Endothelial cell of umbilical vein (primary cell): Measurements from ENCODE around the gene TTLL13. TPM values are rescaled to one million over a fixed set of nuclear protein-coding genes. Genes with fewer than 3 reads are reported as not detected.

Experiments
- BruUV-seq: library from RNA; stranded (reverse); fragments of 400-500 nt; replicated peaks from 2 replicates; lab custom pipeline; 2021; lab: Mats Ljungman, UMichigan
- CTCF ChIA-PET: fragments of 300-600, 350-600 bp; sonication (Branson Sonifier 250); formaldehyde crosslinking; loops from one replicate; lab custom pipeline; 2021; ENCODE audit warnings: antibody characterized with exemption, inconsistent platforms; lab: Charles Lee
- POLR2A ChIA-PET: fragments of 300-600, 350-600 bp; sonication (Branson Sonifier 250); formaldehyde crosslinking; loops from one replicate; lab custom pipeline; 2021; ENCODE audit warnings: antibody characterized with exemption, inconsistent platforms; lab: Charles Lee
- DNase-seq: peaks from one replicate; pipeline ENCODE4 v3.0.0-alpha.2; 2011; ENCODE audit warnings: low read depth, low spot score
- FAIRE-seq: peaks from 2 replicates; lab custom pipeline; 2011; peaks lifted over from hg19 to GRCh38; lab: Jason Lieb, UNC
- H2AFZ ChIP-seq: 2 replicates; pipeline ENCODE4 v1.6.0; 2012; ENCODE audit warnings: low read depth, low read length, control low read depth, inconsistent platforms
- H3K27ac ChIP-seq: 2 replicates; pipeline ENCODE4 v1.5.1; 2011; ENCODE audit warnings: low read depth, mild to moderate bottlenecking, control low read depth, low read length, moderate library complexity; ENCODE audit not compliant: insufficient read depth
- H3K27me3 ChIP-seq, 2 experiments: 2 replicates each; pipeline versions ENCODE4 v1.6.0 to v1.6.1; 2011; ENCODE audit warnings: low read length in 2 of 2, mixed read lengths in 1 of 2; ENCODE audit not compliant: control insufficient read depth in 2 of 2, insufficient read depth in 2 of 2
- H3K36me3 ChIP-seq, 2 experiments: 2 replicates in 1 of 2; 3 replicates in 1 of 2; pipeline ENCODE4 v1.5.1; 2011; ENCODE audit warnings: low read length in 2 of 2, mild to moderate bottlenecking in 1 of 2, moderate library complexity in 1 of 2; ENCODE audit not compliant: control insufficient read depth in 2 of 2, insufficient read depth in 2 of 2; ENCODE audit errors: extremely low read depth in 1 of 2
- H3K4me1 ChIP-seq: 3 replicates; pipeline ENCODE4 v1.5.1; 2011; ENCODE audit warnings: mild to moderate bottlenecking, low read length; ENCODE audit not compliant: control insufficient read depth, insufficient read depth; ENCODE audit errors: extremely low read depth
- H3K4me2 ChIP-seq: 2 replicates; pipeline ENCODE4 v1.6.1; 2011; ENCODE audit warnings: low read length, control low read depth, mixed read lengths; ENCODE audit not compliant: insufficient read depth
- H3K4me3 ChIP-seq, 3 experiments: fragments of 200-600 bp in 1 of 3; sonication (generic), shearing (Covaris generic) in 1 of 3; replicated peaks in 1 of 3; 2 replicates each; pipeline ENCODE4 v1.5.1; 2011 to 2016; ENCODE audit warnings: control low read depth in 3 of 3, low read length in 3 of 3, mild to moderate bottlenecking in 2 of 3, inconsistent platforms in 1 of 3, low read depth in 1 of 3, moderate library complexity in 1 of 3; ENCODE audit not compliant: insufficient read depth in 1 of 3
- H3K79me2 ChIP-seq: 2 replicates; pipeline ENCODE4 v1.6.0; 2012; ENCODE audit warnings: low read length, inconsistent platforms; ENCODE audit not compliant: control insufficient read depth, insufficient read depth
- H3K9ac ChIP-seq: replicated peaks from 2 replicates; pipeline ENCODE3; 2011; ENCODE audit warnings: low read length, control low read depth; ENCODE audit not compliant: insufficient read depth; ENCODE audit errors: extremely low read depth
- H3K9me1 ChIP-seq: replicated peaks from 3 replicates; pipeline ENCODE4 v1.6.0; 2011; ENCODE audit warnings: mild to moderate bottlenecking, low read length; ENCODE audit not compliant: control insufficient read depth, insufficient read depth; ENCODE audit errors: extremely low read depth
- H3K9me3 ChIP-seq: replicated peaks from 2 replicates; pipeline ENCODE4 v1.5.1; 2012; ENCODE audit warnings: low read length, inconsistent platforms; ENCODE audit not compliant: control insufficient read depth, insufficient read depth
- H4K20me1 ChIP-seq: replicated peaks from 2 replicates; pipeline ENCODE3; 2011; ENCODE audit warnings: mild to moderate bottlenecking, low read length; ENCODE audit not compliant: control insufficient read depth, insufficient read depth; ENCODE audit errors: extremely low read depth
- EZH2 ChIP-seq: IDR thresholded peaks from 2 replicates; pipeline ENCODE4 v1.6.1; 2012; ENCODE audit warnings: borderline replicate concordance, low read depth, mild to moderate bottlenecking, moderate library complexity, low read length, inconsistent platforms; ENCODE audit not compliant: severe bottlenecking
- FOS ChIP-seq: IDR thresholded peaks from 2 replicates; pipeline ENCODE4 v1.6.1; 2011; ENCODE audit warnings: mild to moderate bottlenecking, low read length, moderate library complexity, borderline replicate concordance; ENCODE audit not compliant: insufficient read depth
- GATA2 ChIP-seq: IDR thresholded peaks from 2 replicates; pipeline ENCODE4 v1.7.0; 2011; ENCODE audit warnings: low read depth, mild to moderate bottlenecking, moderate library complexity, mixed read lengths, low read length; ENCODE audit not compliant: insufficient read length, insufficient read depth
- JUN ChIP-seq: IDR thresholded peaks from 2 replicates; pipeline ENCODE4 v1.6.1; 2011; ENCODE audit warnings: borderline replicate concordance, low read depth; ENCODE audit not compliant: insufficient read length, insufficient read depth
- MYC ChIP-seq: IDR thresholded peaks from one replicate; pipeline ENCODE4 v1.6.1; 2011; ENCODE audit warnings: mild to moderate bottlenecking, low read depth, low read length
- POLR2A ChIP-seq: IDR thresholded peaks from 2 replicates; pipeline ENCODE4 v1.6.1; 2012; ENCODE audit warnings: low read depth, mild to moderate bottlenecking, control low read depth, low read length
- POLR2AphosphoS5 ChIP-seq: IDR thresholded peaks from 2 replicates; pipeline ENCODE4 v1.6.1; 2012; ENCODE audit warnings: low read depth, mild to moderate bottlenecking, control low read depth, low read length, moderate library complexity; ENCODE audit not compliant: insufficient read depth
- dilution Hi-C: fragments of 300-500 bp; cut with MboI; formaldehyde crosslinking; loops from one replicate; pipeline ENCODE4 v1.15.0; 2019; ENCODE audit warnings: low sequenced_read_pairs; ENCODE audit not compliant: extremely low pct_ligation_motif_present
- intact Hi-C: fragments of 100-400 bp; cut with micrococcal nuclease; formaldehyde crosslinking; loops from one replicate; pipeline ENCODE4 v1.10.0; 2022
- polyA plus RNA-seq, 4 experiments: library from polyadenylated mRNA; depleted of rRNA in 3 of 4; stranded (reverse) in 3 of 4; unstranded in 1 of 4; fragments of >200 nt; gene quantifications; 2 replicates each; pipeline versions ENCODE4 v1.2.1 to v1.2.3, GENCODE V29; 2011 to 2012; ENCODE audit warnings: missing spikeins in 1 of 4
- total RNA-seq: library from RNA; stranded (reverse); gene quantifications from 2 replicates; pipeline ENCODE4 v1.2.3, GENCODE V29; 2021
- TF ChIP-seq, protein P1 (sequence below): IDR thresholded peaks from 2 replicates; pipeline ENCODE4 v1.6.1; 2011; ENCODE audit not compliant: insufficient read depth, insufficient read length
- TF ChIP-seq, protein P2 (sequence below), 2 donors: IDR thresholded peaks; 1 replicate in 1 of 2; 2 replicates in 1 of 2; pipeline ENCODE4 v1.5.1; 2011; ENCODE audit warnings: low read length in 2 of 2, mild to moderate bottlenecking in 2 of 2, moderate library complexity in 2 of 2, control low read depth in 1 of 2, inconsistent platforms in 1 of 2, low read depth in 1 of 2; ENCODE audit not compliant: insufficient read depth in 1 of 2; ENCODE audit errors: extremely low read depth in 1 of 2

TTLL13 gene
- total and polyA plus RNA-seq, 2 donors (not counting 3 experiments of a cell fraction or from before 2014, with no cell fraction given), result 0.04 TPM; not detected in 1

DNA sequence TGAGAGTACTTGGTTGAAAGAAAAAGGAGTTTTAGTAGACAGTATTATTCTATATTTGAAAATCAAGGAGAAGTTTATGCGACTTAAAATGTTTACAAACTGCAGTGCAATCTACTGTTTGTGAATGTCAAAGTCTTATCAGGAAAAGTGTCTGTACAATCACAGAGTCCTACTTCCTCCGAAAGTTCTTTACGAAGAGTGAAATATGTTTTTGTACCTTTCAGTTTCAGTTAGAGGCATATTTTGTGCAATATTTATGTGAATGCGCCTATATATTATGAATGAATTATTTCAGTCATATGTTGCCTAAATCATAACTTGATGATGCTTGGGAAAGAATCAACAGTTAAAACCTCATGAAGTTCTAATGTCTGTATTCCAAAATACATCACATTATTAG, 47.7 kb downstream of the TTLL13 start:
- Histone ChIP-seq H3K9me3 (no peaks in the 10 kb centered on the region), H3K4me2 (no peak overlapping the region), H3K27me3 (peaks cover 0 to 1% of the 10 kb centered on the region in 2 experiments), H4K20me1 (no peaks in the 10 kb centered on the region), H3K36me3 (no peaks in the 10 kb centered on the region), H3K9me1 (no peaks in the 10 kb centered on the region), H3K9ac (no peak overlapping the region), H3K4me3 (no peak overlapping the region), H3K79me2 (no peaks in the 10 kb centered on the region), H2AFZ (no peak overlapping the region), H3K27ac (no peak overlapping the region), H3K4me1 (no peaks in the 10 kb centered on the region)
- CTCF ChIA-PET, result interaction anchor here (1.2 to 1.4 kb wide), 2 partner anchors 9 to 10 kb away, joined by 3 to 4 read pairs; no protein-coding TSS in a partner anchor
- dilution Hi-C loops, result no loop called here
- DNase-seq (no peak), FAIRE-seq (no peak)
- intact Hi-C loops, result no loop called here
- POLR2A ChIA-PET, result interaction anchor here (0.7 kb wide), 1 partner anchor 317 kb away, joined by 3 read pairs; no protein-coding TSS in a partner anchor
- TF ChIP-seq JUN (no peak), POLR2A (no peak), GATA2 (no peak), POLR2AphosphoS5 (no peak), FOS (no peak), MYC (no peak), EZH2 (no peak)
- TF ChIP-seq, protein P1, sequence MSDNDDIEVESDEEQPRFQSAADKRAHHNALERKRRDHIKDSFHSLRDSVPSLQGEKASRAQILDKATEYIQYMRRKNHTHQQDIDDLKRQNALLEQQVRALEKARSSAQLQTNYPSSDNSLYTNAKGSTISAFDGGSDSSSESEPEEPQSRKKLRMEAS, result no peak
- TF ChIP-seq, protein P2, sequence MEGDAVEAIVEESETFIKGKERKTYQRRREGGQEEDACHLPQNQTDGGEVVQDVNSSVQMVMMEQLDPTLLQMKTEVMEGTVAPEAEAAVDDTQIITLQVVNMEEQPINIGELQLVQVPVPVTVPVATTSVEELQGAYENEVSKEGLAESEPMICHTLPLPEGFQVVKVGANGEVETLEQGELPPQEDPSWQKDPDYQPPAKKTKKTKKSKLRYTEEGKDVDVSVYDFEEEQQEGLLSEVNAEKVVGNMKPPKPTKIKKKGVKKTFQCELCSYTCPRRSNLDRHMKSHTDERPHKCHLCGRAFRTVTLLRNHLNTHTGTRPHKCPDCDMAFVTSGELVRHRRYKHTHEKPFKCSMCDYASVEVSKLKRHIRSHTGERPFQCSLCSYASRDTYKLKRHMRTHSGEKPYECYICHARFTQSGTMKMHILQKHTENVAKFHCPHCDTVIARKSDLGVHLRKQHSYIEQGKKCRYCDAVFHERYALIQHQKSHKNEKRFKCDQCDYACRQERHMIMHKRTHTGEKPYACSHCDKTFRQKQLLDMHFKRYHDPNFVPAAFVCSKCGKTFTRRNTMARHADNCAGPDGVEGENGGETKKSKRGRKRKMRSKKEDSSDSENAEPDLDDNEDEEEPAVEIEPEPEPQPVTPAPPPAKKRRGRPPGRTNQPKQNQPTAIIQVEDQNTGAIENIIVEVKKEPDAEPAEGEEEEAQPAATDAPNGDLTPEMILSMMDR (IDR thresholded peaks at IDR 0.05; ENCODE audit: extremely low read depth in 1 of 2, insufficient read depth in 1 of 2, low read depth in 1 of 2, low read length in 2 of 2), result no peak
- BruUV-seq, result no TSS peak
